CD4-positive, alpha-beta memory T cell (primary cell): ENCODE measurements around the gene CELF4. TPM values are rescaled to one million over a fixed set of nuclear protein-coding genes. Genes with fewer than 3 reads are reported as not detected.
A peak's percentile ranks its signal among the peaks of the same experiment; 100 is the strongest.

Source experiments
- CTCF ChIA-PET: fragments of 350-600 bp; sonication (Branson Sonifier 250); formaldehyde crosslinking; loops from one replicate; lab custom pipeline; 2021; ENCODE audit warnings: inconsistent platforms; ENCODE audit not compliant: partially characterized antibody; lab: Charles Lee
- POLR2A ChIA-PET: fragments of 350-600 bp; sonication (Branson Sonifier 250); formaldehyde crosslinking; loops from one replicate; lab custom pipeline; 2021; ENCODE audit not compliant: partially characterized antibody; lab: Charles Lee
- DNase-seq, 5 donors: peaks; one replicate each; pipeline versions ENCODE4 v3.0.0 to v3.0.0-alpha.2; 2020 to 2022; ENCODE audit warnings: mixed read lengths in 1 of 5
- H3K27ac ChIP-seq: one replicate; pipeline ENCODE4 v1.7.0; 2013; ENCODE audit warnings: low read depth, low read length
- H3K27me3 ChIP-seq: 2 replicates; pipeline ENCODE4 v1.7.0; 2013; ENCODE audit warnings: mild to moderate bottlenecking, low read length, moderate library complexity; ENCODE audit not compliant: insufficient read depth
- H3K36me3 ChIP-seq: 2 replicates; pipeline ENCODE4 v1.7.0; 2013; ENCODE audit warnings: mild to moderate bottlenecking, low read length, moderate library complexity; ENCODE audit not compliant: insufficient read depth
- H3K4me1 ChIP-seq: 2 replicates; pipeline ENCODE4 v1.7.0; 2013; ENCODE audit warnings: mild to moderate bottlenecking, low read length, moderate library complexity; ENCODE audit not compliant: insufficient read depth
- H3K4me3 ChIP-seq, 2 donors: one replicate each; pipeline ENCODE4 v1.7.0; 2013; ENCODE audit warnings: low read length in 2 of 2, mild to moderate bottlenecking in 1 of 2
- H3K9me3 ChIP-seq, 2 donors: one replicate each; pipeline ENCODE4 v1.7.0; 2013; ENCODE audit warnings: low read length in 2 of 2, control low read depth in 1 of 2; ENCODE audit not compliant: control insufficient read depth in 1 of 2
- H3K27ac Mint-ChIP-seq, 7 donors: one replicate each; pipeline ENCODE4 v1.8.0; 2020 to 2021; ENCODE audit warnings: mixed read lengths in 7 of 7, mild to moderate bottlenecking in 6 of 7, inconsistent platforms in 3 of 7, moderate library complexity in 3 of 7
- H3K27me3 Mint-ChIP-seq, 2 donors: one replicate each; pipeline ENCODE4 v1.8.0; 2020 to 2021; ENCODE audit warnings: mixed read lengths in 2 of 2
- H3K36me3 Mint-ChIP-seq, 2 donors: one replicate each; pipeline ENCODE4 v1.8.0; 2020 to 2021; ENCODE audit warnings: mixed read lengths in 2 of 2, inconsistent platforms in 1 of 2, mild to moderate bottlenecking in 1 of 2
- H3K4me1 Mint-ChIP-seq, 4 donors: one replicate each; pipeline ENCODE4 v1.8.0; 2020 to 2021; ENCODE audit warnings: mixed read lengths in 4 of 4, mild to moderate bottlenecking in 1 of 4
- H3K4me3 Mint-ChIP-seq, 8 donors: one replicate each; pipeline ENCODE4 v1.8.0; 2020 to 2021; ENCODE audit warnings: mixed read lengths in 8 of 8, mild to moderate bottlenecking in 7 of 8, moderate library complexity in 6 of 8, inconsistent platforms in 3 of 8
- H3K9me3 Mint-ChIP-seq, 8 donors: one replicate each; pipeline ENCODE4 v1.8.0; 2020 to 2021; ENCODE audit warnings: mixed read lengths in 8 of 8, mild to moderate bottlenecking in 5 of 8, inconsistent platforms in 3 of 8, moderate library complexity in 1 of 8
- intact Hi-C: fragments of 100-400 bp; cut with micrococcal nuclease; formaldehyde crosslinking; loops from one replicate; pipeline ENCODE4 v1.15.1; 2023
- polyA plus RNA-seq, 2 donors: library from polyadenylated mRNA; unstranded; fragments of 300-500 nt; fragmentation: Illumina TruSeq; gene quantifications; one replicate each; pipeline ENCODE4 v1.2.3, GENCODE V29; 2021
- total RNA-seq, 2 experiments: library from RNA; stranded (reverse); gene quantifications; one replicate each; pipeline ENCODE4 v1.2.3, GENCODE V29; 2021

Gene CELF4
- total and polyA plus RNA-seq, 4 experiments from 2014 or later, result 0.23 TPM; not detected in 3

DNA sequence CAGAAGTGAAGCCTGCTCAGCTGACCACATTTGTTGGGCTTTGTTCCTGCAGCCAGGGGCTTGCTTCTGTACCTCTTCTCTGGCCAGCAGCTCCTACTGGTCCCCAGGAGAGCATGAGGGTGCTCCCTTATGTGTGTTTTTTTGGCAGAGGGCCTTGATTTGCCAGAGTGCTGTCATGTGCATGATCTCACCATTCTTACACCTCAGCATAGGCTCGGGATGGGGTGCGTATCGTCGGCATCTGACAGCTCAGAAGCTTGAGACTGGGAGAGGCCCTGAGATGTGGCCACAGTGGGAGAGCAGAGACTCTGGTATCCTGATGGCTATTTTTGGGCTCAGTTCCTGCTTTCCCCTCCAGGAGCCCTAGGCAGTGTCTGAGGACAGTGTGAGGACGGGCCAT, 71.2 kb downstream of the CELF4 start:
- intact Hi-C loops, result no loop called here
- no peaks in the 10 kb centered on the region for H3K36me3 Mint-ChIP-seq
- DNase-seq, result no peak
- CTCF ChIA-PET, result no interaction called here
- H3K27ac Mint-ChIP-seq, result no peak overlapping the region
- Histone ChIP-seq H3K9me3 (no peaks in the 10 kb centered on the region), H3K4me3 (no peak overlapping the region), H3K27me3 (no peaks in the 10 kb centered on the region), H3K27ac (no peak overlapping the region), H3K4me1 (no peaks in the 10 kb centered on the region), H3K36me3 (no peaks in the 10 kb centered on the region)
- no peak overlapping the region for H3K4me3 Mint-ChIP-seq
- no peaks in the 10 kb centered on the region for H3K4me1 Mint-ChIP-seq
- peaks cover 0 to 8% (median 0%) of the 10 kb centered on the region in 8 donors for H3K9me3 Mint-ChIP-seq
- peaks cover 10 to 16% of the 10 kb centered on the region in 2 donors for H3K27me3 Mint-ChIP-seq
- POLR2A ChIA-PET, result no interaction called here

DNA sequence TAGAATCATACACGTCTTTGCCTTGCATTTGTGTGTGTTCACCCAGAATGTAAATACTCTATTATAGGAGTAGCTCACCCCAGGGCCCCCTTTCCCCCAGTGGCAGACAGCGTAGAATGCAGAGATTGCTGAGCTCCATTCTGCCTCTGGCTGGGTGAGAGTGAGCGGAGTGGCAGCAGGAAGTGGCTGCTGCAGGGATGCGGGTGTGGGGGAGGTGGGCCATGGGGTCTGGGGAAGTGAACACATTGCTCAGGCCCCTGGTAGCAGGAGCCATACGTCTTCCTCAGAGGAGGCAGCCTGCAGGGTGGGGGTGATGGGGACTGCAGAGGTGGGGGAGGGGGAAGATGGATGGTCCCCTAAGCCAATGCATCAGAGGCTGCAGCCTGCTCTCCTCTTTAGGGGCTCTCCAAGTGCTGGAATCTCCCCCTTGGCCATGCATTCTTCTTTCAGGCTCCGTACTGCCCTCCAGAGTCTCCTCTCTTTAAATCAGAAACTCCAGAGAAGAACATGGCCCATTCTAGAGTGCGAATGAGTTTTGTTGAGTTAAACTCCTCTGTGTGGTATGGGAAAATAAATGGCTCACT, 72.2 kb downstream of the CELF4 start:
- no peaks in the 10 kb centered on the region for H3K27me3 ChIP-seq
- CTCF ChIA-PET, result no interaction called here
- no peak for DNase-seq
- H3K4me1 ChIP-seq, result no peaks in the 10 kb centered on the region
- H3K27ac Mint-ChIP-seq, result no peak overlapping the region
- H3K4me3 ChIP-seq, result no peak overlapping the region
- H3K9me3 Mint-ChIP-seq, result peaks cover 0 to 8% (median 0%) of the 10 kb centered on the region in 8 donors
- no peak overlapping the region for H3K4me3 Mint-ChIP-seq
- H3K27me3 Mint-ChIP-seq, result peaks cover 17 to 19% of the 10 kb centered on the region in 2 donors
- intact Hi-C loops, result no loop called here
- H3K27ac ChIP-seq, result no peak overlapping the region
- POLR2A ChIA-PET, result no interaction called here
- no peaks in the 10 kb centered on the region for H3K9me3 ChIP-seq
- H3K4me1 Mint-ChIP-seq, result no peaks in the 10 kb centered on the region
- no peaks in the 10 kb centered on the region for H3K36me3 ChIP-seq
- H3K36me3 Mint-ChIP-seq, result no peaks in the 10 kb centered on the region

DNA sequence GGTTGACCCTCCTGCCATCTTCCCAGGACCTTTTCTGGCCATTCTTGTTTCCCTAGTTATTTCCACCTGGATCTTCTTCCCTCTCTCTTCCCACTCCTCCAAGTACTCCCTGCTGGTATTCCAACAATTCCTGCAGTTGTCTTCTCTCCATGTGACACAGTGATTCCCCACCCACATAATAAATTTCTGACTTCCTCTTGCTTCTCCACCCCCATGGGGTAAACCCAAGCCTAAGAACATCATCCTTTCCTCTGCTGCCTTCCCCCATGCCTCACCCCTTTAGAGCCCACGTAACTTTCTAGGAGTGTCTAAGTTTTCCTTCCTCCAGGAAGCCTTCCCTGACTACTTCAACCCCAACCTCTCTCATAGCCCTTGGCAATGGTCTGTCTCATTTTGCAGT, 72.6 kb downstream of the CELF4 start:
- no peak for DNase-seq
- peaks cover 22 to 23% of the 10 kb centered on the region in 2 donors for H3K27me3 Mint-ChIP-seq
- H3K36me3 ChIP-seq, result no peaks in the 10 kb centered on the region
- no peak overlapping the region for H3K4me3 Mint-ChIP-seq
- H3K4me3 ChIP-seq, result no peak overlapping the region
- no peaks in the 10 kb centered on the region for H3K27me3 ChIP-seq
- CTCF ChIA-PET, result no interaction called here
- peaks cover 0 to 8% (median 0%) of the 10 kb centered on the region in 8 donors for H3K9me3 Mint-ChIP-seq
- no peak overlapping the region for H3K27ac ChIP-seq
- H3K9me3 ChIP-seq, result no peaks in the 10 kb centered on the region
- intact Hi-C loops, result no loop called here
- H3K4me1 ChIP-seq, result no peaks in the 10 kb centered on the region
- no peaks in the 10 kb centered on the region for H3K36me3 Mint-ChIP-seq
- no peaks in the 10 kb centered on the region for H3K4me1 Mint-ChIP-seq
- POLR2A ChIA-PET, result no interaction called here
- no peak overlapping the region for H3K27ac Mint-ChIP-seq

DNA sequence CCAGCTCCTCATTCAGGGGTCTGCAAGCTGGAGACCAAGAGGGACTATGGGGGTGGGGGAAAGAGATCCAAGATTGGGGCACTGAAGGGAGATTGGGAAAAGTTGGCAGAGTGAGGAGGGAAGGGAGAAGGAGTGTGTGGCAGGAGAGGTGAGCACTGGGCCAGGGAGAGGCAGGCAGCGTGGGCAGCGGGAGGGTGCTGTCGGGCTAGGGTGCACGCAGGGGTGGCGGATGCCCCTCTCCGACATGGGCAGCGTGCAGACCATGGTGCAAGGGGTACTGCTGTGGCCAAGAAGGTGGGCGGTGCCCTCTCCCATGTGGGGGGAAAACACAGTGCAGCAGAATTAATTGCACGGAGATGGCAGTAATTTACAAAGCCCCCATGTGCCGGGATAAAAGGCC, 74.1 kb downstream of the CELF4 start:
- DNase-seq, result no peak
- no peaks in the 10 kb centered on the region for H3K9me3 ChIP-seq
- CTCF ChIA-PET, result no interaction called here
- H3K27me3 ChIP-seq, result peaks cover 8% of the 10 kb centered on the region
- no peaks in the 10 kb centered on the region for H3K36me3 Mint-ChIP-seq
- POLR2A ChIA-PET, result no interaction called here
- H3K27ac ChIP-seq, result no peak overlapping the region
- no peak overlapping the region for H3K27ac Mint-ChIP-seq
- peaks cover 36% of the 10 kb centered on the region in 2 donors for H3K27me3 Mint-ChIP-seq
- no peak overlapping the region for H3K4me3 ChIP-seq
- H3K4me1 ChIP-seq, result no peaks in the 10 kb centered on the region
- peaks cover 0 to 2% (median 0%) of the 10 kb centered on the region in 4 donors for H3K4me1 Mint-ChIP-seq
- H3K9me3 Mint-ChIP-seq, result peaks cover 0 to 10% (median 2%) of the 10 kb centered on the region in 8 donors
- intact Hi-C loops, result no loop called here
- H3K4me3 Mint-ChIP-seq, result no peak overlapping the region
- H3K36me3 ChIP-seq, result no peaks in the 10 kb centered on the region

DNA sequence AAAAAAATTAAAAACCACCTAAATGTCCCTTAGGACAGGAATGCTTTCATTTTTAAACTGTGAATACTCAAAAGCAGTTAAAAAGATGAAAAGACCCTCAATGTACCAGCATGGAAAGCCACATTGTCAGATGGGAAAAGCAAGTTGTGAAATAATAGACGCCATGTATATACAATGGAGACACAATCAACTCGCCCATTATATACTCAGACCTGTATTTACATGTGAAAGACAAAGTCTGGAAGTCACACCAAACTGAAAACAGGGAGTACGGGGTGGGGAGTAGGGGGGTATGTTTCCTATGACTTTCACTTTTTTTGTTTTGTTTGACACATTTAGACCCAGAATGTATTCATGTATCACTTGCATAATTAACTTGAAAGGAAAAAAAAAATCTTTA, 75.6 kb downstream of the CELF4 start:
- H3K36me3 Mint-ChIP-seq, result no peaks in the 10 kb centered on the region
- intact Hi-C loops, result loop anchor here (10.0 kb wide), 1 partner anchor 1005 kb away; no protein-coding TSS in a partner anchor
- CTCF ChIA-PET, result no interaction called here
- peaks cover 0 to 10% (median 2%) of the 10 kb centered on the region in 8 donors for H3K9me3 Mint-ChIP-seq
- H3K27ac ChIP-seq, result no peak overlapping the region
- H3K4me3 ChIP-seq, result no peak overlapping the region
- no peaks in the 10 kb centered on the region for H3K36me3 ChIP-seq
- H3K4me3 Mint-ChIP-seq, result no peak overlapping the region
- H3K27ac Mint-ChIP-seq, result peak overlapping the region in 1 of 7 donors; percentile 18
- POLR2A ChIA-PET, result no interaction called here
- H3K9me3 ChIP-seq, result no peaks in the 10 kb centered on the region
- H3K4me1 Mint-ChIP-seq, result peaks cover 2 to 5% (median 5%) of the 10 kb centered on the region in 4 donors
- peaks cover 43 to 45% of the 10 kb centered on the region in 2 donors for H3K27me3 Mint-ChIP-seq
- peaks cover 11% of the 10 kb centered on the region for H3K27me3 ChIP-seq
- DNase-seq, result no peak
- no peaks in the 10 kb centered on the region for H3K4me1 ChIP-seq

DNA sequence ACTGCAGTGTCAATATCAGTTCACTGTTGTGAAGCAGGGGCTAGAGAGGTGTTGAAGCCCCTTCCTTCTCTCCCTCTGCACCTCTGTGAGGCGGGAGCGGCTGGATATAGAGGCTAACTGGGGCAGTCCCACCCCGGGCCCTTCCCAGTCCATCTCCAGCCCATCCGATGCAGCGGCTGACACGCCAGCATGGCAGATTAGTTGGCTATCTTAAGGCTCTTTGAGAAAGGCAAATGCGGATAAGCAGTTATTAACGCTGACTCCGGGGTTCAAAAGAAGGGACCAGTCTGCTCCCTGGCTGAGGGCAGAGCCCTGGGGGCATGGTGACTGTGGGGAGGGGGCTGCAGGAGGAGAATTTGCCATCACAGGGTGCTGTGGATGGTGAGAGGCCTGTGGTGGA, 76.6 kb downstream of the CELF4 start:
- intact Hi-C loops, result loop anchor here (10.0 kb wide), 1 partner anchor 1004 kb away; no protein-coding TSS in a partner anchor
- Mint-ChIP-seq H3K27me3 (peaks cover 51 to 52% of the 10 kb centered on the region in 2 donors), H3K27ac (no peak overlapping the region), H3K9me3 (peaks cover 0 to 14% (median 2%) of the 10 kb centered on the region in 8 donors), H3K4me3 (peak overlapping the region in 1 of 8 donors; percentile 54), H3K4me1 (peaks cover 2 to 5% (median 5%) of the 10 kb centered on the region in 4 donors), H3K36me3 (no peaks in the 10 kb centered on the region)
- ChIA-PET CTCF (no interaction called here), POLR2A (no interaction called here)
- Histone ChIP-seq H3K4me3 (no peak overlapping the region), H3K9me3 (no peaks in the 10 kb centered on the region), H3K27ac (no peak overlapping the region), H3K4me1 (no peaks in the 10 kb centered on the region), H3K27me3 (peaks cover 11% of the 10 kb centered on the region), H3K36me3 (no peaks in the 10 kb centered on the region)
- DNase-seq, result no peak

DNA sequence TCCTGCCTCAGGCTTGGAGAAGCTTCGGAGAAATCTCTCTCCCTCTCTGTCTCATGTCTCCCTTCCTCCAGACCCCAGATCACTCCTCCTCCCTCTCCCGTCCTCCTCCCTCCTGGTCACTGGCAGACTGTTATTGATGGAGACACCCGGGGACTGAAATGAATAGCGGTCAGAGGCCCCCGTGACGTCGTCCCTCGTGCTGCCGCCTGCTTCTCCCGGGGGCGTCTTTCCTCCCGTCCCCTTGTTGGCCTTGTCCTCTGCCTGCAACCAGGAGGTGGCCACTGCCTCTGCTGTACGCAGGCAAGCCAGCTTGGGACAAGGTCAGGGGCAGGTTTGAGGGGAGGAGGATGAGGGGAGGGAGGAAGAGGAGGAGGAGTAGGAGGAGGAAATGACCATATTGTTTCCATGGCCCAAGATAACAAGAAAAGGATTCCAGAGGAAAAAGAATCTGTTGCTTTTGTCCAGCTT, 78.2 kb downstream of the CELF4 start:
- H3K9me3 Mint-ChIP-seq, result peaks cover 0 to 14% (median 2%) of the 10 kb centered on the region in 8 donors
- POLR2A ChIA-PET, result no interaction called here
- Histone ChIP-seq H3K4me3 (no peak overlapping the region), H3K27ac (no peak overlapping the region), H3K9me3 (no peaks in the 10 kb centered on the region), H3K4me1 (no peaks in the 10 kb centered on the region), H3K36me3 (no peaks in the 10 kb centered on the region), H3K27me3 (peaks cover 11% of the 10 kb centered on the region)
- no peak overlapping the region for H3K4me3 Mint-ChIP-seq
- no peak overlapping the region for H3K27ac Mint-ChIP-seq
- no peaks in the 10 kb centered on the region for H3K36me3 Mint-ChIP-seq
- DNase-seq, result no peak
- CTCF ChIA-PET, result no interaction called here
- peaks cover 48 to 51% of the 10 kb centered on the region in 2 donors for H3K27me3 Mint-ChIP-seq
- intact Hi-C loops, result loop anchor here (10.0 kb wide), 1 partner anchor 1003 kb away; no protein-coding TSS in a partner anchor
- peaks cover 2 to 6% (median 5%) of the 10 kb centered on the region in 4 donors for H3K4me1 Mint-ChIP-seq
